Activated T-helper 1 cell treated with anti-CD3 and anti-CD28 coated beads, Interleukin-2, amount 50 U/mL, for 16 hours (primary cell): Measurements from ENCODE around the gene PSD4.

ENCODE experiments used
- DNase-seq, 2 donors: peaks; one replicate each; pipeline ENCODE4 v3.0.0-alpha.2; 2020; ENCODE audit warnings: low read depth in 1 of 2, low spot score in 1 of 2

The PSD4 gene

DNA sequence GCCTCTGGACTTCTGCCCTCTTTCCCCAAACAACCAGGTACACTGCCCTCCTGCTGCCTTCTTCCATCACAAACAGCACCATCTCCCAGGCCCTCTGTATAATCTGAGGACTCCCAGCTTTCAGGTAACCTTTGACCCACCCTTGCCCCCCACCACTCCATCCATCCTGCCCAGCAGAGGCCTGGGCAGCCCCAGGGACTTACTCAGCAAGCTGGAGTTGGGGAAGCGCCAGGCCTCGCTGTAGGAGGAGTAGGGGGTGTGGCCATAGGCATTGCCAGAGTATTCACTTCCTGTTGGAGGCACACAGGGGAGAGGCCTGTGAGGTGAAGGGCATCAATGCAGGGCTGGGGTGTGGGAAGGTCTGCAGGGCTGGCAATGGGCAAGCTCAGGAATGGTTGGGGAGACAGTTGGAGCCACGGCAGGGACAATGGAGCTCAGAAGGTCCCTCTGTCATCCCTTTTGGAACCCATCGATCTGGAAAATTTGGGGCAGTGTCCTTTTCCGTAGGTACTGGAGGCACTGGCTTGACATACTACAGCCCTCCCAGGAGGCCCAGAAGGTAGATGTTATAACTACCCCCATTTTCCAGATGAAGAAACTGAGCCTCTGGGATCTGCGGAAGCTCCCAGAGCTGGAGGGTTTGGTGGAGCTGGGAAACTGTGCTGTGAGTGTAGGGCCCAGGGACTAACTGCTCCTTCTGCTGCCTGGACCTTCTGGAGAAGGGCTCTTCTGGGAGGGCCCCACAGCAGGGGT lies 46.3 kb downstream of the PSD4 start:
- no peak for DNase-seq

DNA sequence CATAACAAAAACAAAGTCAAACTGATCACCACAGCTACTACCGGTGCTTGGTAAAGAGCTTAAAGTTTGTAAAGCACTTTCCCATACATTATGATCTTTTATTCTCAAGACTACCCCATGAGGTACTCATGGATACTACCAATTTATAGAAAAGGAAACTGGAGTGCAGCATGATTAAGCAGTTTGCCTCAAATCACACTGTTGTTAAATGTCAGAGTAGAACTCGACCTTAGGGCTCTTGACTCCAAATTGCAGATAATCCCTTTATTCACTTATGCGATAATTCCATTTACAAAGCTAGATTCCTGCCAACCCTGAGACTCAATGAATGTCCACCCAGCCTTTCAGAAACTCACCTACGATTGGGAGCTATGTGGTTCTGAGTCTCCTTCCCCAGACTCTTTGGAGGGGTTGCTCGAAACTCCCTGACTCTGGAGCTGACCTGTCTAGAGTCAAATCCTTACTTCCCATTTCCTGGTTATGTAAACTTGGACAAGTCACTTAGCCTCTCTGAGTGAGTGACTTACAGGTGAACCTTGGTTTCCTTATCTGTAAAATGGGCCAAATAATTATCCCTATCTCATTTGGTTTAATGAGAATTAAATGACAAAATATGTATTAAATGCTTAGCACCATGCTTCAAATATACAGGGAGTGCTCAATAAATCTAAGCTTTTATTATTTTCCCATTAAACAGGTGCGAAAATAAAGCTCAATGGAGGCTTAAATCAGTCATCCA lies 47.4 kb downstream of the PSD4 start:
- no peak for DNase-seq

DNA sequence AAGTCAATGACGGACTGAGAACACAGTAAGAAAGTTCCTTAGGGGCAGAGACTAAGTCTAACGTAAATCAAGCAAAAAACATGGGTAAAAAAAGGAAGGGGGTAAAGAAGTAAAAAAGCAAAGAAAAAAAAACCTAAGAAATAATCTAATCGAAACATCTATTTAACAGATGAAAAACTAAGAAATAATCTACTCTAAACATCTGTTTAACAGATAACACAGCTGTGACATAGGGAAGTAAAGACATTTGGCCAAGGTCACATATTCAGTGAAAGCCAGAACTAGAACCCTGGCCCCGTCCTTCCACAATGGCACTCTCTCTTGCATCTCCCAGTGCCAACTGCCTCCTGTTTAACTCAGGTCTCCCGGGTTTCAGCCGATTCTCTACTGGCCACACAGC lies 48.1 kb downstream of the PSD4 start:
- DNase-seq = no peak

DNA sequence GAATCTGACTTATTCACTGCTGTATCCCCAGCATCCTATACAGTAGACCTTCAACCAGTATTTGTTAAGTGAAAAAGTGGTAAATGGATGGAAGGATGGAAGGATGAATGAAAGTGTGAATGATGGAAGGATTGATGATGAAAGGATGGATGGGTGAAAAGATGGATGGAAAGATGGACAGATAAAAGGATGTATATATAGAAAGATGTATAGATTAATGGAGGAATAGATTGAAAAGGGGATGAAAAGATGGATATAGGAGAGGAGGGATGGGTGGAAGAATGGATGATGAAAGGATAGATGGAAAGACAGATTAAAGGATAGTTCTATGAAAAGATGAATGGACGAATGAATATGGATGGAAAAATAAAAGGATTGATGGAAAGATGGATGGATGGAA lies 50.0 kb downstream of the PSD4 start:
- no peak for DNase-seq

DNA sequence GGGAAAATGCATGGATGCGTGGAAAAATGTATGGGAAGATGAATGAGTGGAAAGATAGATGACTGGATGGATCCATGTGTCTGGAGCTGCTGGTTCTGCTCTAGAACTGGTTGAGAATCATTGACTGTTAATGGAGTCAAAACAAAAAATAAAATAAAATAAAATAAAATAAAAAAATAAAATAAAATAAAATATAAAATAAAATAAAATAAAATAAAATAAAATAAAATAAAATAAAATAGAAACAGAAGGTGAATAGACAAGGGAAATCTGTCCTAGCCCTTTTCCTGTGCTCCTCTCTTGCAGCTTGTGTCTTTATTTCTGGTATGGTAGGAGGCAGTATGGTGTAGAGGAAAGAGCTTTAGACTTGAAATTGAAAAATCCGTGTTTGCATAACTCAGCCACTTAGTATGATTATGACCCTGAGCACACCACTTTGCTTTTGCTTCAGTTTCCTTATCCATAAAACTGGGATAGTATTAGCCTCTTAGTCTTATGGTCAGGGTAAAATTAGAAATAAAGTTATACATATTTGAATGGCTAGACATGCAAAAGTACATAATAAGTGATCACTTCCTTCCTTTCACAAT lies 51.0 kb downstream of the PSD4 start:
- no peak for DNase-seq

DNA sequence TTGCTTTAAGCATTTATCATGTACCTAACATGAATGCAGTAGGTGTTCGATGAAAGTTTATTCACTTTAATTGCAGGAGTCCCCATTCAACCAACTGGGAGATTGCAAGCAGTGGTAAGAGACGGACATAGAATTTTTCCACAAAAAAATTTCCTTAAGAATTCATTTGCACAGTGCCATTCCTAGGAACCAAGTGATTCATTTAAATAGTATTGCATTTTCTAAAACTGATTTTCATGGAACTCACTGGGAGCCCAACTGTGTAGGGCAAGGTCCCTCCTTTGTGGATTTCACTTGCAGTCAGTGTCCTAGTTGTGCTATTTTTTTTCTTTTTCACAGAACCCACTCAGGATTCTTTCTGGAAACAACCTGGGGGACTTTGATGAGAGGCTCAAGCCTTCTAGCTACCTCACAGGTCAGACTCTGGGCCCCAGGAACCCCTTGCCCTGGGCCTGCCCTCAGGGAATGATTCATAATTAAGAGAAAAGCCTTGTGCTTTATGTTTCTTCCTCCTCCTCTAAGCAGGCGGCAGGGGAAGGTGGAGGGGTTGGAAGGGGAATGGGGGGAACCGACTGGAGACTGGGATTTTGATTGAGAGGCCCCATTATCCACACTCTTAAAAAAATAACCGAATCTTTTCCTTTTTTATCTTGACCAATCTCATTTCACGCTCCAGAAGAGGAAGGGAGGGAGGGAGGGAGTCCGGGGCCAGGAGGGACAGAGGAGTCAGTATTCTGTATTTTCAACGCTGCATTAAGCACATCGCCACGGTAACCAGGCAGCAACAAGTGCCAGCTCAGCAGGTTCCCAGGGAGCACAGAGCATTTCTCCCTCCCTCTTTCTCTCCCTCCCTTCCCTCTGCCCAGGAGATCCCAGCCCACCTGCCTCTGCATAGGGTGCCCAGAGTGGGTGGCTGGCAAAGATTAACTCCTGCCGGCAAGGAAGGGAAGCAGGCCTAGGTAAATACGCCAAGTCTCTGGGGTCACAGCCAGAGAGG lies 51.8 kb downstream of the PSD4 start:
- DNase-seq = no peak

DNA sequence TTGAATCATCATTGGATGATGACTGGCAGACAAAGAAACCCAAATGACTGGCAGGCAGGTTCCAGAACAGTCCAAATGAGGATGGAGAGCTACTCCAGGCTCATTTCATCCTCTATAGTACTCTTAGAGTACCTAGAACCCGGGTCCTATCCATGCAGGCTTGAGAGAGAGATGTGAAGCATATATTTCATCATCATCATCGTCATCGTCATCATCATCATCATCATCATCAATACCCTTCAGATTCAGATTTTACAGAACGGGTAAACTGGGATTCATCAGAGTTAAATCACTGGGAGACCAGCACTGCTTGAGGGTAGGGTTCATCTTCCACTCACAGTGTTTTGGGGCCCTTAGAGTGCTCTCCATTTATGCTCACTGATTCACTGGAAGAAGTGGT lies 52.7 kb downstream of the PSD4 start:
- no peak for DNase-seq

DNA sequence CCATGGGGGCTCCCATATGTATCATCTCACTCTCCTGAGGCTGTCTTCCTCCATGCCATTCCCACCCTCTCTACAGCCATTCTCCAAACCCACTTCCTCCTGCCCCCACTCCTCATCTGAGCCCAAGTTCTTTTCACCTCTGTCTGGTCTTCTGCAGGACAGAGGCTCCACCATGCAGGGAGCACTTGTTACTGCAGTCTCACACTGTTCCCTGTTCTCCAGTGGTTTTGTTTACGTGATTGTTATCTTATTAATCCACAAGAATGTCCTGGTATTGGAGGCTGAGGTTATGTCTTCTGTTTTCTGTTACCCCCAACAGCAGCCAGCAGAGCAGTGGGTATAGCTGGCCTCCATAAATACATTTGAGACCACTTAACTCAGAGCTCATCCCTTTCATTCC lies 53.5 kb downstream of the PSD4 start:
- no peak for DNase-seq

DNA sequence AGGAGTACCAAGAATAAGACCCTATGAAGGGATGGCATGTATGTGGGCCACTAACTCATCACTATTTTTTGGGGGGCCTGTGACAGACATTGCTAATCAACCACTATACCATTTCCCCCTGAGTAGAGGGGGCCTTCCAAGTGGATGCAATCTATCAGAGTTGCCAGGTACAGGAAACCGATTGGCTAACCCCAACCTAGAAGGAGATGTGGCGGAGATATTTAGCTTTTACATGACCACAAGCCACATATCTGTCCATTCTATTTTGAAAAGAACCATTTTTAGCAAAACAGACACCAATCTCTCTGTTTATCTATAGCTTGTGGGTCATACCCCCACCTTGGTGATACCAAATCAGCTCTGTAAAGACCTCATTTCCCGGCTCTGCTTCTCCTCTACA lies 53.9 kb downstream of the PSD4 start:
- DNase-seq = no peak

DNA sequence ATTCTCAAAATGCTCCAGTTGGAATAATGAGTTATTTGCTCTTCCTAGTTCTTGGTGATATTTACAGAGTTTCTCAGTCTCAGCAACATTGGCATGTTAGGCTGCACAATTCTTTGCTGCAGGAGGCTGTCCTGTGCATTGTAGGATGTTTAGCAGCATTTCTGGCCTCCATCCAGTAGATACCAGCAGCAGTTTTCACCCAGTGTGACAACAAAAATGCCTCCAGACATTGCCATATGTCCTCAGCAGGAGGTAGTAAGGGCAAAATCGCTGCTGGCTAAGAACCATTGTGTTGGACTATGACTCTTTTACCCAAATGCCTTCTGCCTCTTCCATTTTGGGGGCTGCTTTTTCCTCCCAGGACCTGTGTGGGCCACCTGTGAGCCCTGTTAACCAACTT lies 54.6 kb downstream of the PSD4 start:
- DNase-seq = no peak

DNA sequence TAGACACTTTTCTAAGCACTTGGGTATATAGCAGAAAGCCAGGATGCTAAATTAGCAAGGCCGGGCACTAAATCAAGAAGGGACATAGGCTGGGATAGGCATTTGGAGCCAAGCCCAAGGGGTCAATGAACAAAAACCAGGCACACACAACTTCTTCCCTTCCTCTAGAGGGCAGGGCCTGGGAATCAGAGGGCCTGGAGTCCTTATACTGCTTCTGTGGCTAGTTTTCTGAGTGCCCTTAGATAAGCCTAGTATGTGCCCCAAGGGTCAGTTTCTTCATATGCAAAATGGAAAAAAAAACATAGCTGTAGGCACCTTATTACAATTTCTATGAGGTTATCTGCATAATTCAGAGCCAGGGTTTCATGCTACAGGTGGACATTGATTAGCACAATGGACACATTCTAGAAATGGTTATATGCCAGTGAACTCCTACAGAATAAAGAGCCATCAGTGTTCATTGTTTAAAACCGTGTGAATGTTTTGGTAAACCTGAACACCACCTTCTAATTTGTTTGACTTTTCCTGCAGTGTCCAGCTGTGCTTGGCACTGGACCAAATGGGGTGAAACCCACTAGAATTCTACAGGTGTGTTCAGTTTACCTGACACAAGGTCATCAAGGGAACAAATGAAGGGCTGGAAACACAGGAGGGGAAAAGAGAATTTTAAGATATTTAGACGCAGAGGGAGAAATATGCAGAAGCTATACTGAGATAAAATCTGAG lies 55.4 kb downstream of the PSD4 start:
- no peak for DNase-seq

DNA sequence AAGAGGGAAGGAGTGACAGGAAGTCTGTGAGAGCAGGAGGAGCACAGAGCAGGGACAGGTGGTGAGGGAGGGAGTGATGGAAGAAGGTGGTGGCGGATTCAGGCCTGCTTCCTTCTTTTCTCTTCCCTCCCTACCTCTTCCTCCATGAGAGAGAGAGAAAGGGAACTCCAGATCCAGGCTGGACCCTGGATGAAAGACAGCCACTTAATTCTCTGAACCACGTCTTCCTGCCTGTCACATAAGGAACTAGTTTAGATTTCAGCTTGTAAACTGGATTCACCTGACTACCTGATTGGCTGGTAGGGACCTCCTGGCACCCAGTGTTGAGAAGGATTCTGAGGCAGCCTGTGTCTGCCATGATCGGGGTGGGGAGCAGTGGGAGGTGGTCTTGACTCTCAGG lies 56.0 kb downstream of the PSD4 start:
- no peak for DNase-seq

DNA sequence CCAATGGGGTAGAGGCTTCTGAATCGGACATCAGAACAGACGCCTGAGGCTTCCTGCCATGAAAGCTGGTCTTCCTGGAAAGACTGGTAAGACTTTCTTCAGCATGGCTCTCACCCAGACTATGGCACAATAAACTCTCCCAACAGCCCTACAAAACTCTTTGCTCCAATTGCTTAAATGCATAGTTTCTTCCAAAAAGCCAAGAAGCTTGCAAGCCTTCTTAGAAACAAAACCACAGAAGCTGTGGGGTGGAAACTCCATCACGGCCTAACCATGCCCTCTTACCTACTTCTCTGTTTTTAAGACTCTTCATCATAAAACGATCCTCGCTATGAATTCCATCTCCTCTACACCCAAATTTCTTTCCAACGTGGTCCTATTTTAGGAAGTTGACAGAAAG lies 56.8 kb downstream of the PSD4 start:
- DNase-seq = no peak

DNA sequence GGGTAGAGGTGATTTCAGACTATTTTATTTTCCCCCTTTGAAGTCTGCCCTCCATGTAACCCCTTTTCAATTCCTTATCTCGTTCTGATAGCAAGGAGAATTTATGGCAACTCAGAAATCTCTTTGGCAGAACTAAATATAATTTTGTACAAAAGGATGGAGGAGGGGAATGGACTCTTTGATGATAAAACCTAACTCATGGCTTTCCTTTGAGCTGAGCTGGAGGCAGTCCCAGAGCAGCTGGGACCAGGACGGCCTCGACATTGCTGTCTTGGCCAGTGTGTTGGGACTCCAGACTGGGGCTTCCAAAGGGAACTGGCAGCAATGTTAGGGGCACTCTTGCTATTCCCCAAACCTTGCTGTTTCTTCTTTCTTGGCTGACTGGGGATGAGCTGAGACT lies 57.3 kb downstream of the PSD4 start:
- DNase-seq = no peak

DNA sequence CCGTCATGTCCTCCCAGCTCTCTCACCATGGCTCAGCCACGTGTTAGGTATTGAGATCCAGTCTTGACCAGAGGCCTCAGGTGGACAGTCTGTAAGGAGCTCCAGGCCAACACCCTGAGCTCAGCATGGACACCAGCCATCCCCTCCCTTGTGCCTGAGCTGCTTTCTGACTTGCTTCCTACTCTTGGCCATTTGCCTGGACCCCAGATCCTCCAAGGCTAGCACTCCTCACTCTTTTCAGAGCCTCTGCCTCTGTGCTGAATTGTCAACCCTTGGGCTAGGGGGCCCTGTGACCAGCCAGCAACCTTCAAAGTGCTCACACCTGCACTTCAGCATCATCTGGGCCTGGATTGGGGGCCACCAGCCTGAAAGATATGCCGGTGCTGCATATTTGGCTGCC lies 58.4 kb downstream of the PSD4 start:
- DNase-seq = no peak

DNA sequence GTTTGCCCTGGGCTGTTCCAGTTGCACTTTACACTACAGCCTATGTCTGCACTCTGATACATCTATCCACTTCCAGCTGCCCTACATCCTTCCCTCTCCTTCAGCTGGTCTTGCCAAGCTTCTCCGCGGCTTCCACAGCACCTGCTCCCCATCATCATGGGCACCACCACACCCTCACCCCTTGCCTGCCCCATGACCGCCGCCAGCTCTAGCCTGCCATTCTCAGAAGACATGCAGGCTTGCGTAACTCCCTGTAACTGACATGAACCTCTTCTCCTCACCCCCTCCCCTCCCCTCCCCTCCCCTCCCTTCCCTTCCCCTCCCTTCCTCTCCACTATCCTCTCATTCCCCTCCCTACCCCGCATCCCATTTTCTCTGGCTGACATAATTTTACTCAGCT lies 59.0 kb downstream of the PSD4 start:
- DNase-seq = no peak

DNA sequence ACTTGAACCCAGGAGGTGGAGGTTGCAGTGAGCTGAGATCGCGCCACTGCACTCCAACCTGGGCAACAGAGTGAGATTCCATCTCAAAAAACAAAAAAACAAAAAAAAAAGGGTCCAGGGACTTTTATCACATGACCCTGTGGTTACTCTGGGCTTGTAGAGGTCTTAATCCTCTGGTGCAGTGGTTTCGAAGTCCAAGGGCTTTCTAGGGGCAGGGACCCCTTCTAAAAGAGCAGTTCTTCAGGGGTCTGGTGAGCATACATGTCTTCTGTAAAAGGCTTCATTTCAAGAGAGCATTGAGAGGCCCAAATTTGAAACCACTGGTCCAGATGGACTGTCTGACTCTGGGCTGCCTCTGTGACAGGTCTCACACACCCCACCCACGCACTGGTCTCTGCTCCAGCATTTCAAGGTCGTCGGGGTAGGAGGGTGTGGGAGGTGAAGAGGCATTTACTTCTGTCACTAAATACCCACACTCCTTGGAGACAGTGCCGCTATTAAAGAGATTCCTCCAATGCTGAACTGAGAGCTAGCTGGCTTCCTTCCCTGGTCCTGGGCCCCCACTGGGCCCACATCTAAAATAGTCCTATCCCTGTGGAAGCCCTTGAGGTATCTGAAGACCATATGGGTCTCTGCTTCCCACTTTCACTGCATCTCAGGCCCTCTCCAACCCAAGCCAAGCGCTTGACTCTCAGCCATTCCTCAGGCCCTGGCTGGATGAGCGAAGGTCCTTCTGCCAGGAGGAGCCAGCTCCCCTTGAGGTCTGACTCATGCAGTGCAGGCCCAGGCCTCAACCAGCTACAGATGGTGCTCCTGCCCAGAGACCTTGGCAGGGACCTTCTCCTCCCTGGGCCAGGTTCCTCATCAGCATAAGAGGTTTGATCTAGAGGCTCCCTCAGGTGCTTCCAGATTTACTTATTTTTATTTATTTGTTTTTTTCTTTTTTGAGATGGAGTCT lies 60.1 kb downstream of the PSD4 start:
- DNase-seq = no peak

DNA sequence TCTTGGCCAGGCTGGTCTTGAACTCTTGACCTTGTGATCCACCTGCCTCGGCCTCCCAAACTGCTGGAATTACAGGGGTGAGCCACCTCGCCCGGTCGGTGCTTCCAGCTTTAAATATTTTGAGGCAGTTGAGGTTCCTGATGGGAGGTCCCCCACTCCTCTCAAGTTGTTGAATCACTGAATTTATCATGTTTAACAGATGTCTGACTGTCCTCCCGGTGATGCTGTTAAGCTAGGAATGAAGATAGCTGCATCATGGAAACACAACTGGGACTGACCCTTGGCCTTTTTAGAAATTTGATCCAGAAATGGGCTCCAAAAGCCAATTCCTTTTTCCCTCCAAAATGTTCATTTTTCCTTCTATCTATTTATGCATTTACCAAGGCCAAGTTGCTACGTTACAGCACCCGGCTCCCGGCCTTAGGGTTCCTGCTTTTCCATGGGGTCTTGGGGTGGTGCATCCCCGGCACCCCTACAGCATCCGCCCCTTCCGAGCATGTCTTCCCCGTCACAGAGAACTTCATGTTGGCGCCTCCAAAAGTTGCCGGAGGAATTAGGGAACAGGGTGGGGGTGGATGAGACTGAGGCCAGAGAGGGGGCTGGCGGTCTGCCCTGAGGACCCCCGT lies 61.1 kb downstream of the PSD4 start:
- DNase-seq = no peak
